ELR (cell line): Measurements from ENCODE around the gene MPG.

Source experiments
- DNase-seq: peaks from one replicate; pipeline ENCODE4 v3.0.0-alpha.2; 2015; ENCODE audit warnings: low read depth

Gene MPG

GRCh38 chr16:66309-67182 lies 11.5 kb upstream of the MPG start:
- DNase-seq = no peak

GRCh38 chr16:67183-67791 lies 10.7 kb upstream of the MPG start:
- no peak for DNase-seq

GRCh38 chr16:67884-68789 lies 9.9 kb upstream of the MPG start:
- DNase-seq = peak; percentile 56

GRCh38 chr16:69181-69580 lies 8.8 kb upstream of the MPG start:
- no peak for DNase-seq

GRCh38 chr16:71210-71539 lies 6.8 kb upstream of the MPG start:
- no peak for DNase-seq

GRCh38 chr16:71540-72401 lies 6.3 kb upstream of the MPG start:
- DNase-seq = peak; percentile 87

GRCh38 chr16:72561-73548 lies 5.2 kb upstream of the MPG start, which contains the start of gene RHBDF1:
TSS of gene RHBDF1 (minus strand) at chr16:72631. CDS start at chr16:65015, 7,616 bp downstream.
- peak; percentile 67 for DNase-seq

GRCh38 chr16:74051-74746 lies 3.8 kb upstream of the MPG start:
- DNase-seq = no peak

GRCh38 chr16:74747-75334 lies 3.2 kb upstream of the MPG start:
- DNase-seq = no peak

GRCh38 chr16:75580-76501 lies 2.2 kb upstream of the MPG start:
- peak; percentile 84 for DNase-seq

- DNase-seq = peak; percentile 92
Observed at GRCh38 chr16:76535-77272, 1.3 kb upstream of the MPG start.

- DNase-seq = peak; percentile 70
Observed at GRCh38 chr16:77273-77806, 685 bp upstream of the MPG start.

- peak; percentile 52 for DNase-seq
Observed at GRCh38 chr16:78444-79150, 572 bp downstream of the MPG start.

GRCh38 chr16:79151-80054 lies 1.4 kb downstream of the MPG start:
- peak; percentile 62 for DNase-seq

- DNase-seq = no peak
Observed at GRCh38 chr16:83060-83603, 5.1 kb downstream of the MPG start.
